Thymus (tissue), 11 donors: Measurements from ENCODE around the gene NDST1. TPM values are rescaled to one million over a fixed set of nuclear protein-coding genes. Genes with fewer than 3 reads are reported as not detected.

ENCODE experiments used
- DNase-seq, 9 donors: peaks; one replicate each; pipeline ENCODE4 v3.0.0-alpha.2; 2013; ENCODE audit warnings: low spot score in 9 of 9, low read depth in 6 of 9, missing footprints in 1 of 9
- H3K27ac ChIP-seq, 2 donors: one replicate each; pipeline ENCODE4 v1.5.1; 2013; ENCODE audit warnings: control low read depth in 1 of 2, low read depth in 1 of 2, low read length in 1 of 2, mild to moderate bottlenecking in 1 of 2, moderate library complexity in 1 of 2
- H3K27me3 ChIP-seq, 2 donors: one replicate each; pipeline ENCODE4 v1.5.1; 2013; ENCODE audit warnings: low read length in 1 of 2; ENCODE audit not compliant: control insufficient read depth in 2 of 2, insufficient read depth in 1 of 2
- H3K36me3 ChIP-seq, 2 donors: one replicate each; pipeline ENCODE4 v1.5.1; 2013; ENCODE audit warnings: low read length in 1 of 2, mild to moderate bottlenecking in 1 of 2, moderate library complexity in 1 of 2; ENCODE audit not compliant: control insufficient read depth in 2 of 2, insufficient read depth in 2 of 2
- H3K4me1 ChIP-seq, 2 donors: one replicate each; pipeline ENCODE4 v1.5.1; 2013; ENCODE audit warnings: low read length in 2 of 2; ENCODE audit not compliant: control insufficient read depth in 2 of 2, insufficient read depth in 2 of 2
- H3K4me3 ChIP-seq, 2 donors: one replicate each; pipeline ENCODE4 v1.5.1; 2013; ENCODE audit warnings: low read length in 2 of 2, control low read depth in 1 of 2, mild to moderate bottlenecking in 1 of 2
- H3K9me3 ChIP-seq, 2 donors: one replicate each; pipeline ENCODE4 v1.5.1; 2013; ENCODE audit warnings: low read length in 1 of 2, mild to moderate bottlenecking in 1 of 2; ENCODE audit not compliant: control insufficient read depth in 2 of 2, insufficient read depth in 1 of 2
- WGBS: extraction: QIAGEN DNeasy Blood & Tissue Kit; methylation state at CpG from one replicate; pipeline ENCODE4 v1.1.7; 2013; 5-methylcytosine and 5-hydroxymethylcytosine counted together
- polyA plus RNA-seq: library from polyadenylated mRNA; stranded (reverse); fragments of 200-250 nt; gene quantifications from one replicate; pipeline ENCODE4 v1.2.3, GENCODE V29; 2013
- total RNA-seq: library from RNA; stranded (reverse); fragments of 120-200 nt; gene quantifications from one replicate; pipeline ENCODE4 v1.2.4, GENCODE V29; 2013
- donor health status: healthy.

Gene NDST1
- total and polyA plus RNA-seq, 2 donors = 2.8 to 6.4 TPM

GRCh38 chr5:150487199-150488061, 20.5 kb upstream of the NDST1 start:
- Histone ChIP-seq H3K36me3 (no peaks in the 10 kb centered on the region), H3K9me3 (no peaks in the 10 kb centered on the region), H3K27ac (peak overlapping the region in 1 of 2 donors; percentile 53), H3K27me3 (peaks cover 0 to 21% of the 10 kb centered on the region in 2 donors), H3K4me3 (peak overlapping the region; percentile 57 to 73), H3K4me1 (peaks cover 0 to 30% of the 10 kb centered on the region in 2 donors)
- peak in 1 of 9 donors; percentile 27 for DNase-seq
- 75% methylated on average over 10 of the region's 10 CpGs for WGBS

GRCh38 chr5:150488519-150489359, 19.2 kb upstream of the NDST1 start:
- H3K27ac ChIP-seq = no peak overlapping the region
- WGBS = 90% methylated on average over 11 of the region's 11 CpGs
- peaks cover 0 to 30% of the 10 kb centered on the region in 2 donors for H3K4me1 ChIP-seq
- no peak for DNase-seq
- H3K4me3 ChIP-seq = no peak overlapping the region
- H3K9me3 ChIP-seq = no peaks in the 10 kb centered on the region
- H3K36me3 ChIP-seq = no peaks in the 10 kb centered on the region
- peaks cover 0 to 21% of the 10 kb centered on the region in 2 donors for H3K27me3 ChIP-seq

GRCh38 chr5:150489360-150490295, 18.3 kb upstream of the NDST1 start:
- no peak overlapping the region for H3K27ac ChIP-seq
- WGBS = 95% methylated on average over 9 of the region's 9 CpGs
- no peak for DNase-seq

DNA sequence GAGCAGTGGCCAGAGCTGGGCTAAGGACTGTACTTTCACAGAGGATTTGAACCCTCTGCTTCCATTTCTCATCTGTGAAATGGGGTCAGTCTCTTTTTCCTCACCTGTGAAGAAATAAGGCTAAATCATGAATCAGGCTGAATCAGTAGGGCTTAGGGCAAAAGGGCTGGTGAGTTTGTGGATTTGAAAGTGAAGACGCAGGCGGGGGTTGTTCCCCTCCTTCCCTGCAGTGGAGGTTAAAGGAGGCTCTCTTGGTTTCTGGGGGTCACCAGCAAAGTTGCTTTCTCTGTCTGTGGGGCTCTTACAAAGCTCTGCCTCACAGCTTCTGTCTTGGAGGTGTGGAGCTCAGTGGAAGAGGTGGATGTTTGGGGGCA, 17.6 kb upstream of the NDST1 start:
- no peak overlapping the region for H3K4me3 ChIP-seq
- peaks cover 0 to 30% of the 10 kb centered on the region in 2 donors for H3K4me1 ChIP-seq
- H3K9me3 ChIP-seq = no peaks in the 10 kb centered on the region
- H3K27me3 ChIP-seq = peaks cover 0 to 13% of the 10 kb centered on the region in 2 donors
- no peak for DNase-seq
- H3K36me3 ChIP-seq = no peaks in the 10 kb centered on the region
- H3K27ac ChIP-seq = no peak overlapping the region
- WGBS = 93% methylated on average over 2 of the region's 2 CpGs

More at GRCh38 chr5:150489360-150490295, 18.3 kb upstream of the NDST1 start:
- H3K4me1 ChIP-seq = peaks cover 0 to 30% of the 10 kb centered on the region in 2 donors
- peaks cover 0 to 20% of the 10 kb centered on the region in 2 donors for H3K27me3 ChIP-seq
- H3K4me3 ChIP-seq = no peak overlapping the region
- H3K36me3 ChIP-seq = no peaks in the 10 kb centered on the region
- H3K9me3 ChIP-seq = no peaks in the 10 kb centered on the region

DNA sequence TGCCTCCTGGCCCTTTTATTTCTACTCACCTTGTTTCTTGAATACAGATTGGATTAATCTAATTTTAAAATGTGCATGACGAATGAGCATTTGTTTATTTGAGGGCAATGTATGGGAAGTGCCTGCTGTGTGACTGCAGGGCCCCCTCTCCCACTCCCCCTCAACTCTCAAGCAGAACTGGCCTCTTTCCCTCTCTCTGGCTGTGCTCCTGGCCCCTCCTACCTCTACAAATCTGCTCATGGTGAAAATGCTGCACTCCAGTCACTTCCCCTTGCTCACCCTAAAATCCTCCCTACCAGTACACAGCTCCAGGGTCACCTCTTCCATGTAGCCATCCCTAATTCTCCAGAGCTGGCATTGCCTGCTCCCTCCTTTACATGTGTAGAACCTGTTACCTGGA, 17.2 kb upstream of the NDST1 start:
- 74% methylated on average over 1 of the region's 1 CpG for WGBS
- DNase-seq = no peak
- no peak overlapping the region for H3K4me3 ChIP-seq
- H3K27me3 ChIP-seq = peaks cover 0 to 9% of the 10 kb centered on the region in 2 donors
- no peaks in the 10 kb centered on the region for H3K36me3 ChIP-seq
- peaks cover 0 to 30% of the 10 kb centered on the region in 2 donors for H3K4me1 ChIP-seq
- no peak overlapping the region for H3K27ac ChIP-seq
- no peaks in the 10 kb centered on the region for H3K9me3 ChIP-seq

GRCh38 chr5:150491876-150492275, 16.1 kb upstream of the NDST1 start:
- Histone ChIP-seq H3K4me3 (no peak overlapping the region), H3K27ac (no peak overlapping the region), H3K9me3 (no peaks in the 10 kb centered on the region), H3K4me1 (peaks cover 0 to 26% of the 10 kb centered on the region in 2 donors), H3K27me3 (peaks cover 0 to 2% of the 10 kb centered on the region in 2 donors), H3K36me3 (no peaks in the 10 kb centered on the region)
- DNase-seq = no peak
- WGBS = 98% methylated on average over 4 of the region's 4 CpGs

- Histone ChIP-seq H3K9me3 (no peaks in the 10 kb centered on the region), H3K27me3 (no peaks in the 10 kb centered on the region), H3K4me3 (no peak overlapping the region), H3K27ac (no peak overlapping the region), H3K4me1 (peaks cover 0 to 20% of the 10 kb centered on the region in 2 donors), H3K36me3 (no peaks in the 10 kb centered on the region)
- no peak for DNase-seq
- 90% methylated on average over 6 of the region's 6 CpGs for WGBS
These were observed 15.3 kb upstream of the NDST1 start for GRCh38 chr5:150492621-150493020.

GRCh38 chr5:150496098-150496497, 11.8 kb upstream of the NDST1 start:
- Histone ChIP-seq H3K36me3 (no peaks in the 10 kb centered on the region), H3K4me1 (peaks cover 0 to 5% of the 10 kb centered on the region in 2 donors), H3K27ac (no peak overlapping the region), H3K9me3 (no peaks in the 10 kb centered on the region), H3K27me3 (no peaks in the 10 kb centered on the region), H3K4me3 (no peak overlapping the region)
- DNase-seq = no peak
- WGBS = 100% methylated on average over 3 of the region's 3 CpGs
